HepG2 (cell line): ENCODE measurements around the gene SPAG8. TPM values are rescaled to one million over a fixed set of nuclear protein-coding genes. Genes with fewer than 3 reads are reported as not detected.

Experiments used
- ARNT2 ChIP-seq: sonication (generic); formaldehyde crosslinking; IDR thresholded peaks from 2 replicates; pipeline ENCODE4 v1.8.0; 2022; ENCODE audit warnings: mild to moderate bottlenecking, low read depth, missing genetic modification reagents, moderate library complexity
- GATA4 ChIP-seq: sonication (generic); IDR thresholded peaks from 2 replicates; pipeline ENCODE4 v1.6.1; 2016; ENCODE audit warnings: antibody characterized with exemption, low read depth, borderline replicate concordance
- HMGXB4 ChIP-seq, 2 experiments: sonication (generic) in 1 of 2; formaldehyde crosslinking in 1 of 2; IDR thresholded peaks; 2 replicates each; pipeline versions ENCODE4 v1.4.0 to v1.6.1; 2018 to 2020; ENCODE audit warnings: missing genetic modification reagents in 2 of 2, borderline replicate concordance in 1 of 2, low read depth in 1 of 2, mild to moderate bottlenecking in 1 of 2, missing biosample characterization in 1 of 2
- LBX2 ChIP-seq: sonication (generic); formaldehyde crosslinking; IDR thresholded peaks from 2 replicates; pipeline ENCODE4 v1.5.0; 2020; ENCODE audit warnings: missing genetic modification reagents, mild to moderate bottlenecking, borderline replicate concordance
- MYNN ChIP-seq: sonication (generic); formaldehyde crosslinking; IDR thresholded peaks from 2 replicates; pipeline ENCODE4 v1.4.0; 2020; ENCODE audit warnings: mild to moderate bottlenecking, low read depth, missing genetic modification reagents
- NFE2L1 ChIP-seq: sonication (generic); formaldehyde crosslinking; IDR thresholded peaks from 2 replicates; pipeline ENCODE4 v1.4.0; 2020; ENCODE audit warnings: missing genetic modification reagents, mild to moderate bottlenecking, borderline replicate concordance
- RXRA ChIP-seq: sonication (generic); formaldehyde crosslinking; IDR thresholded peaks from 2 replicates; pipeline ENCODE4 v1.5.1; 2020; ENCODE audit warnings: missing genetic modification reagents
- SIX1 ChIP-seq: sonication (generic); formaldehyde crosslinking; IDR thresholded peaks from 2 replicates; pipeline ENCODE4 v1.4.0; 2020; ENCODE audit warnings: missing genetic modification reagents, borderline replicate concordance
- SP1 ChIP-seq, 2 experiments: fragments of 450-650 bp in 1 of 2; sonication (generic) in 1 of 2; formaldehyde crosslinking in 1 of 2; IDR thresholded peaks; 2 replicates each; pipeline versions ENCODE4 v1.4.0 to v1.6.1; 2016 to 2020; ENCODE audit warnings: missing genetic modification reagents in 1 of 2
- TRAFD1 ChIP-seq: sonication (generic); formaldehyde crosslinking; IDR thresholded peaks from 2 replicates; pipeline ENCODE4 v1.5.1; 2020; ENCODE audit warnings: missing genetic modification reagents, mild to moderate bottlenecking, borderline replicate concordance
- TRIM22 ChIP-seq: fragments of 450-650 bp; IDR thresholded peaks from 2 replicates; pipeline ENCODE4 v1.6.1; 2017
- ZBTB26 ChIP-seq: IDR thresholded peaks from 2 replicates; pipeline ENCODE4 v1.6.1; 2016; ENCODE audit warnings: missing compliant biosample characterization, missing genetic modification reagents, borderline replicate concordance
- ZFYVE20 ChIP-seq: sonication (generic); formaldehyde crosslinking; IDR thresholded peaks from 2 replicates; pipeline ENCODE4 v1.8.0; 2023; ENCODE audit warnings: low read depth, mild to moderate bottlenecking, moderate library complexity, missing genetic modification reagents, borderline replicate concordance
- ZNF354B ChIP-seq: sonication (generic); formaldehyde crosslinking; IDR thresholded peaks from 2 replicates; pipeline ENCODE4 v1.8.0; 2022; ENCODE audit warnings: mild to moderate bottlenecking, missing genetic modification reagents
- ZNF430 ChIP-seq: sonication (generic); formaldehyde crosslinking; IDR thresholded peaks from 2 replicates; pipeline ENCODE4 v1.9.0; 2021; ENCODE audit warnings: mild to moderate bottlenecking, missing genetic modification reagents
- ZNF703 ChIP-seq: sonication (generic); formaldehyde crosslinking; IDR thresholded peaks from 2 replicates; pipeline ENCODE4 v1.5.1; 2020; ENCODE audit warnings: missing genetic modification reagents, mild to moderate bottlenecking, moderate library complexity, borderline replicate concordance
- ZNF747 ChIP-seq: sonication (generic); formaldehyde crosslinking; IDR thresholded peaks from 2 replicates; pipeline ENCODE4 v1.8.1; 2023; ENCODE audit warnings: missing genetic modification reagents, mild to moderate bottlenecking, borderline replicate concordance
- ZNF800 ChIP-seq: sonication (generic); formaldehyde crosslinking; IDR thresholded peaks from 2 replicates; pipeline ENCODE4 v1.4.0; 2020; ENCODE audit warnings: missing genetic modification reagents
- ZSCAN29 ChIP-seq: sonication (generic); formaldehyde crosslinking; conservative IDR thresholded peaks from 2 replicates; pipeline ENCODE4 v1.4.0; 2020; ENCODE audit warnings: mild to moderate bottlenecking, missing genetic modification reagents
- polyA plus RNA-seq, 8 experiments: library from polyadenylated mRNA; depleted of rRNA in 3 of 8; stranded (reverse) in 7 of 8; unstranded in 1 of 8; fragments of >200 nt; fragmentation: Illumina TruSeq in 4 of 8; extraction: Trizol in 4 of 8; gene quantifications; 2 replicates each; pipeline versions ENCODE4 v1.2.1 to v1.2.3, GENCODE V29; 2011 to 2016; ENCODE audit warnings: low read depth in 4 of 8, missing spikeins in 1 of 8, mixed read lengths in 1 of 8; ENCODE audit not compliant: insufficient read depth in 1 of 8
- total RNA-seq, 5 experiments: library from RNA; depleted of rRNA; stranded (reverse); fragments of >200 nt; fragmentation: Illumina TruSeq; extraction: Trizol; gene quantifications; 2 replicates each; pipeline ENCODE4 v1.2.3, GENCODE V29; 2016; ENCODE audit warnings: low read depth in 1 of 5

SPAG8 gene
- total and polyA plus RNA-seq, 2 of the 13 experiments (the other 11 are each of a cell fraction or from before 2014, with no cell fraction given) = 0.18 to 0.27 TPM

- TF ChIP-seq TRIM22 (no peak), SP1 (IDR thresholded peaks at IDR 0.05) (no peak), SP1 (CRISPR knock-in tag; IDR thresholded peaks at IDR 0.05) (no peak), HMGXB4 (CRISPR knock-in tag; IDR thresholded peaks at IDR 0.05; ENCODE audit: borderline replicate concordance in 1 of 2, low read depth in 1 of 2) (peak; percentile 58 to 68; a peak in 3 of 4 replicates), ZBTB26 (CRISPR knock-in tag) (peak; percentile 44; the same call in 1 of the 2 replicates), ARNT2 (CRISPR knock-in tag) (peak; percentile 74), GATA4 (no peak), SIX1 (CRISPR knock-in tag) (no peak), ZNF800 (no peak), RXRA (CRISPR knock-in tag) (peak; percentile 91), MYNN (CRISPR knock-in tag) (no peak), TRAFD1 (CRISPR knock-in tag) (no peak), ZFYVE20 (CRISPR knock-in tag) (no peak), NFE2L1 (CRISPR knock-in tag) (no peak), LBX2 (CRISPR knock-in tag) (no peak; the same call in 1 of the 2 replicates), ZNF430 (no peak; the same call in none of the 2 replicates), ZSCAN29 (CRISPR knock-in tag) (no peak), ZNF747 (CRISPR knock-in tag) (no peak), ZNF703 (no peak), ZNF354B (CRISPR knock-in tag) (no peak)
Observed at GRCh38 chr9:35814106-35814840, 2.2 kb upstream of the SPAG8 start (continued).
